HG02840 (cell line): ENCODE data around the gene CA5A.

Experiments used
- ATAC-seq: cut with Tn5 transposase; IDR thresholded peaks from one replicate; pipeline ENCODE4 v1.9.1; 2021; ENCODE audit warnings: mild to moderate bottlenecking, moderate library complexity, moderate number of reproducible peaks; ENCODE audit not compliant: unreplicated experiment, low FRiP score

Gene CA5A

GRCh38 chr16:87842209-87842869, 94.0 kb downstream of the CA5A start:
- ATAC-seq = no peak

GRCh38 chr16:87841340-87842208, 94.8 kb downstream of the CA5A start:
- no peak for ATAC-seq

GRCh38 chr16:87840271-87840978, 95.9 kb downstream of the CA5A start:
- no peak for ATAC-seq

DNA sequence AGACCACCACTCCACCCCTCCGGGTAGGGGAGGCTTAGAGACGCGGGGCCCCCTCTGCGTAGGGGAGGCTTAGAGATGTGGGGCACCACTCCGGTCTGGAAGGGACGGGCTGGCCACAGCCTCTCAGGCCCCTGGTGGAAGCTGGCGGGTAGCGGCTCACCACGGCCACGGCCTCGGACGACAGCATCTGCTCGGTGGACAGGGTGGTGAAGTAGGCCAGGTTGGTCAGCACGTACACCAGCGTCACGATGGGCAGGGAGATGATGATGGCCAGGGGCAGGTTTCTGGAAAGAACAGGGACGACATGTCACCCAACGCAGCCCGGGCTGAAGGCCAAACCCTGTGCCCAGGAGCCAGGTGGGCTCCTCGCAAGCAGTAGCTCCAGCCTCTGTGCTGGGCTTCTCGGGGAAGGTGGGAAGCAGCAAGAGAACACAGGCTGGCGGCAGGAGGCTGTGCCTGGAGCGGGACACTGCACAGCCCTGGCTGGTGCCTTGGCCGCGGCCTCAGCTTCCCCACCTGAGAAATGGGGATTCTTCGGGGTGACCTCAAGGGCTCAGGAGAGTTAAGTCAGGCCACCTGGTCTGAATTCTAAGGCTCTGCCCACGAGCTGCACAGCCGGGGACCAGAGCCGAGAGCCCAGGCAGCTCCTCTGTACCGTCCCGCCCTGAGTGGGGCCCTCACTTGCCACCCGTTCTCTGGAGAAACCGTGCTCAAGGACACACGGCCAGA, 96.6 kb downstream of the CA5A start:
- no peak for ATAC-seq

DNA sequence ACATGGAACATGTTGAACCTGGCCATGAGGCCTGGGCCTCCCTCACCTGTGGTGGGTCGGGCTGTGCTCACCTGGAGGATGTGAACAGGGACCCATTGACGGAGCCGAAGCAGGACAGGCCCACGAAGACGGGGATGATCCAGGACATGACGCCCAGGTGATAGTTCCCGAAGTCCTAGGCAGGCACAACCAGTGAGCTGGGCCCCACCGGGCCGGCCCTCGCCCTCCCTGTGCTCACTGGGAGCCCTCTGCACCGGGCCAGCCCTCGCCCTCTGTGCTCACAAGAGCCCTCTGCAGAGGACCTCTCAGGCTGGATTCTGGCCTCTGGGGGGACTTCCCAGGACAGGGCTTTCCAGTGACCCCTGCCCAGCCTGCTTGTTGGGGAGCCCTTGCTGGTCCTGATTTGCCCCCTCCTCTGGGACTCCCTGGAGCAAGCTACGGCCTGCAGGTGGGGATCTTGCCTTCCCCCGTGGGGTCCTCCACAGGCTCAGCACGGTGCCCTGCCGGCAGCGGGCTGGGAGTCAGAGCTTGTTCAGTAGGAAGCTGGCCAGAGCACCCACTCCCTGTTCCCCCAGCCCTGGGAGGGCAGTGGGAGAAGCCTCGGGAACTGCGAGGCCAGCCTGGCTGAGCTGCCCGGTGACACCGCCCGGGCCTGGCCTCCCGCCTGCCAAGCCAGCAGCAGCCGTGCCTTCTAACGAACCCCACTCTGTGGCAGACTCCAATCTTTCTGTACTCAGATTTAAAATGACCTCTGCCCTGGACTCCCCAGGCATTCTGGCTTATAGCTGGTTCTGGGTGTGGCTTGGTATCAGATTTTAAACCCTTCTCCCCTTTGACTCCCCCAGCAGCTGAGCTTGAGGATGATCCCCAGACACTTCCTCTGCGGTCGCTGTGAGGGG, 97.4 kb downstream of the CA5A start:
- ATAC-seq = no peak
